ENCODE data around the gene SRGAP2C.
"Not testable (repeated sequence)": the region's sequence is repeated elsewhere in the genome, so short reads cannot be mapped to it uniquely, and the experiment has no call there.

DNA sequence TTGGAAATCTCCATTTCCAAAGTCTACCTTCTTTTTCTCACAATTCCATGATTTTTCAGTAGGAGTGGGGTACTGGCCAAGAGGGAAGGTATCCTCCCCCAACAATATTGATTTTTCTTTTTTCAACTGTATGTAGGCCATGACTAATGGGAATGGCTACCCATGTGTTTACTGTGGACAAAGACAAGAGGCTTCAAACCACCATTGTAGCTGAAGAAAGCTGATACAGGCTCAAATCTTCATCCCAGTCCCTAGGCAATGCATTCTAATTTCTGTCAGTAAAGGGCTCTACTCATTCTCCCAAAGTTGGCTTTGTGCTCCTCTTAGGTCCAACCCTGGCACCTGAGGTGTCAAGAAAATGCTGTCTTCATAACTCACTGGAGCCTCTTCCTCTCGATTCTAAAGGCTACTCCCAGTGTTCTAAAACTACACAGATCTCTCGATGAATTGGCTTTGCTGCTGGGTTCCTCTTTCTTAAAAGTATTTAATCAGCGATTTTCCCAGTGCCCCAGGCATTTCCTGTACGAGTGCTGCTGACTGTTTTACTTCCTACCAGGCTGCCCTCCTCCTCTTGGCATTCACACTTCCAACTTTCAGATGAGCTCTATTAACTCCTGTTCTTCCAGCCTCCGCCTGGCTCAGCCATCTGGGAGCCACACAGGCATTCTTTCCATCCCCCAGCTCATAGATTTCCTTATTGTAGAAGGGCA lies 171.1 kb downstream of the SRGAP2C start:
- TF ChIP-seq, protein P1, sequence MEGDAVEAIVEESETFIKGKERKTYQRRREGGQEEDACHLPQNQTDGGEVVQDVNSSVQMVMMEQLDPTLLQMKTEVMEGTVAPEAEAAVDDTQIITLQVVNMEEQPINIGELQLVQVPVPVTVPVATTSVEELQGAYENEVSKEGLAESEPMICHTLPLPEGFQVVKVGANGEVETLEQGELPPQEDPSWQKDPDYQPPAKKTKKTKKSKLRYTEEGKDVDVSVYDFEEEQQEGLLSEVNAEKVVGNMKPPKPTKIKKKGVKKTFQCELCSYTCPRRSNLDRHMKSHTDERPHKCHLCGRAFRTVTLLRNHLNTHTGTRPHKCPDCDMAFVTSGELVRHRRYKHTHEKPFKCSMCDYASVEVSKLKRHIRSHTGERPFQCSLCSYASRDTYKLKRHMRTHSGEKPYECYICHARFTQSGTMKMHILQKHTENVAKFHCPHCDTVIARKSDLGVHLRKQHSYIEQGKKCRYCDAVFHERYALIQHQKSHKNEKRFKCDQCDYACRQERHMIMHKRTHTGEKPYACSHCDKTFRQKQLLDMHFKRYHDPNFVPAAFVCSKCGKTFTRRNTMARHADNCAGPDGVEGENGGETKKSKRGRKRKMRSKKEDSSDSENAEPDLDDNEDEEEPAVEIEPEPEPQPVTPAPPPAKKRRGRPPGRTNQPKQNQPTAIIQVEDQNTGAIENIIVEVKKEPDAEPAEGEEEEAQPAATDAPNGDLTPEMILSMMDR (IDR thresholded peaks at IDR 0.05) = not testable (repeated sequence)
- not testable (repeated sequence) for TF ChIP-seq POLR2A (IDR thresholded peaks at IDR 0.05; ENCODE audit: low read depth); POLR2AphosphoS5 (IDR thresholded peaks at IDR 0.05); EP300 (IDR thresholded peaks at IDR 0.05)

Data from esophagus muscularis mucosa (tissue), 4 donors.